Astrocyte of the hippocampus (primary cell): Measurements from ENCODE around the gene HS6ST1.

Experiments used
- DNase-seq: peaks from one replicate; pipeline ENCODE4 v3.0.0; 2011; ENCODE audit warnings: low read depth, low spot score

HS6ST1 gene

DNA sequence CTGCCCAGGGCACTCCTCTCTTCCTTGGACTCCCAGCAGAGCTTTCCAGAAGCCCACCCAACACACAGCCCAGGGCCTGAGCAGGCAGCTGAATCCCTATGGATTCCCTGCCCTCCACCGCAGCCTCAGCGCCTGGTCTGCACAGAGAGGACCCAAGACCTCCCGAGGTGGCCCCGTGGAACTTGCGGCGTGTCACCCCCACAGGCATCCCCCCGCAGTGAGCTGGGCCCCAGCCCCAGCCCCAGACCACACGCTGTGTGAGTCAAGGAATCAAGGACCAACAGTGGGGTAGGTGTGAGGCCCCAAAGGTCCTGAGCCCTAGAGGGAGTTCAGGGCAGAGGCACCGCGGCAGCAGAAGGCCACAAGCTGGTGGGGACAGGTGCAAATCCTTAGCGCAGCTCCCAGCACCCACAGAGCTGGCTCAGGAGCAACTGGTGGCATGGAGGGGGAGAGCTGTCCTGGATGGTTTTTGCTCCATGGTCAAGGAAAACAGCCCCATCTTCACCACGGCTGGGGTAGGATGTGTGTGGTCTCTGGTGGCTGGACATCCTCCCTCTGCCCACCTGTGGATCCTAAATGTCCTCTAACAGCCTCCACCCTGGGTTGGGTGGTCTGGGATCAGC, 8.5 kb downstream of the HS6ST1 start:
- DNase-seq: no peak

DNA sequence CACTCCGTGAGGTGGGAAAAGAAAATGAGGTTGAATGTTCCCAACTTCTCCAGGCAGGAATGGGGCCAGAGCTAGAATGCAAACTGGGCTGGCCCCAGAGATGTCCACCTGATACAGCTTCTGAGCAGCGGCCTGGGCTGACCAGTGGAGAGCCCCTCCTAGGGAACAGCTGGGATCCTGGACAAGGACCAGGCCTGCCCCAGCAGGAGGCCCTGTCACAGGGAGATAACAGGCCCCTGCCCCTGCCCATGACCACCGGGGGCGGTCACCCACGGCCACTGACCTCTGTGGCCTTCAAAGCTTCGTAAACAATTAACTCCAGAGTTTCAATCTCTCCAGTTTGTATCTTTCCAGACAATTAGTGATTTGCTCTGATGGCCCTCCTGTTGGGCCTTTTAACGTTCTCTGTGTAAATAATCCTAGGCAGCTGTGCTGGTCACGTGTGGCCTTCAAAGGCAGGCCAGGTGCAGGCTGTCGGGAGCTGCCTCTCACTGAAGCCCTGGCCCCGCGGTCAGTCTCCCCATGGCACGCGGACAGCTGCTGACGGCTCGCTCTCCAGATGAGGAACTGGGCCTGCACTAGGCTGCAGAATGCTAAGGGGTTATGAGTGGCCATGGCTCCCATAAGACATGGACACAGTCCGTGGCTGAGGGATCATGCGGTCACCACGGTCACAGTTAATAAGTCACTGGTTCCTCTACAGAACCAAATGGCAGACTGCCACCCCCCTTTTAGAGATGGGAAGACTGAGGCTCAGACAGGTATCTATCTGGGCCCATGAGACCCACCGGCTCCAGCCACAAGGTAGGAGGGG, 9.2 kb downstream of the HS6ST1 start:
- no peak for DNase-seq

- DNase-seq: no peak
These were observed 9.8 kb downstream of the HS6ST1 start for GRCh38 chr2:128308889-128309279.

- DNase-seq: no peak
These were observed 10.4 kb downstream of the HS6ST1 start for GRCh38 chr2:128308284-128308731.

DNA sequence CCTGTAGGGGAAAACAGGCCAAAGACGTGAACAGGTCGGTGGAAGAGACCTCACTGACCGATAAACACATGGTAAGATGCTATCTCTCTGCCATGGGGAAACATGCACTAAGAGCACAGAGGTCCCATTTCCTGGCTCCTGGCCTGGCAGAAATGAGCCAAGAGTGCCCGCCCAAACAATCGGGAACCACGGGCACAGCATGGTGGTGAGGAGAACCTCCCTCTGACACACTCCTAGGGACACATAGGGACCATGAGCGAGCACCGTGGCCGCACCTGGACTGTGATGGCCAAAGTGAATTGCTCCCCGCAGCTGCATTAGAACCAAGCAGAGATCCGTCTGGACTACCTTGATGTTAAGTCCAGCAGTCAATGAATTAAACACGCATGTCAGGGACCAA, 11.1 kb downstream of the HS6ST1 start:
- no peak for DNase-seq

GRCh38 chr2:128306931-128307460, 11.7 kb downstream of the HS6ST1 start:
- no peak for DNase-seq

GRCh38 chr2:128306081-128306930, 12.4 kb downstream of the HS6ST1 start:
- peak; percentile 97 for DNase-seq

DNA sequence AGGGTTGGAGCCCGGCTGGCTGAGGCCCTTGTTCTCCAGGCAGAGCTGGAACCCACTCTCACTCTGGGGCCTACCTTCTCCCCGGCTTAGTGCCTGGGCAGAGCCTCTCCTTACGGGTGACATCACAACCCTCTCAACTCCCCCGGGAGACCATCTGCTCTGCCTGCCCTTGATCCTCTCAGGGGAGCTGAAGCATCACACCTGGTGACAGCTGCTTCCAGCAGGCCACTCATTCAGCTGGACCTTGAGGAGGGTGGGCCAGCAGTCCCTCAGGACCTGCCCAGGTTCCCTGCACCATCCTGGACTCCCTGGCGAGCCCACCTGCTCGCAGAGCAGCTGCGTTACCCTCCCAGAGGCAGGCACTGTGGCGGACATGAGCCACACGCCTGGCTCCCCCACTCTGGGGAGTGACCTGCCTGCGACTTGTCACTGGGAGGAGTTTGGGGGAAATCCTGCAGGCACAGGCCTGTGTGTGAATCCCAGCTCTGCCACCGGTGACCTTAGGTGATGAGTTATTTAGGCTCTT, 13.1 kb downstream of the HS6ST1 start:
- DNase-seq: no peak

DNA sequence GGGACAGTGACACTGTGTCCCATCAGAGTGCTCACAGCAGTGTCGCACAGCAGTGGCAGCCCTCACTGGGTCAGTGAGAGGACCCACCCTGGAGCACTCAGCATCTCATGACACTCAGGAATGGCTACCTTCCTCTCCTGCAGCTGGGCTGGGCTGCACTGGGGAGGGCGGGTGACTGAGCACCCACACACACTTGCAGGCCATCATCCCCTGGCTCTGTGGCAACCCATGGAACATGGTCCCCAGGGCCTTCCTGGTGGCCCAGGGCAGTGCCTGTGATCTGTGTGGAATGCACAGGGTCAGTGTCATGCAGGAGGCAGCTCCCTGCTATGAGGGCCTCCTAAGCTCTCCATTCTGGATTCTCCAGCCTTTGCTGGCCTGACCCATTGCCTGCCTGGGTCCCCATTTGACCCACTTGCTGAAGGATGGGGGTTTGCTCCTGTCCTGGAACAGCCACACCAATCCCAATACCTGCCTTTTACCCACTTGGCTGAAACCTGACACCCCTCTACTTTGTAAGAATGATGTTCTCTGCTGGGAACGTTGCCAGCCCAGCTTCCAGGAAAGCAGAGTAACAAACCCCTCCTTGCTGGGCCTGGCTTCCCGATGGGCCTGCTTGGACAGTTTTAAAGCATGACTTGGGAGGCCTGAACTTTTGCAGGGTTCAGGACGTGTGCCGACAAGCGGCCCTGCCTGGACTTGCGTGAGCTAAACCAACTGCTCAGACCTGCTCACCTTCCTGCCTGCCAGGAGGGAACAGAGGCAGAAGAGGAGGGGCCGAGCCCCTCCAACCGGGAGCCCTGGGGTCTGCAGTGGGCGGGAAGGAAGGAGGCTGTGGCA, 13.7 kb downstream of the HS6ST1 start:
- peak; percentile 96 for DNase-seq

DNA sequence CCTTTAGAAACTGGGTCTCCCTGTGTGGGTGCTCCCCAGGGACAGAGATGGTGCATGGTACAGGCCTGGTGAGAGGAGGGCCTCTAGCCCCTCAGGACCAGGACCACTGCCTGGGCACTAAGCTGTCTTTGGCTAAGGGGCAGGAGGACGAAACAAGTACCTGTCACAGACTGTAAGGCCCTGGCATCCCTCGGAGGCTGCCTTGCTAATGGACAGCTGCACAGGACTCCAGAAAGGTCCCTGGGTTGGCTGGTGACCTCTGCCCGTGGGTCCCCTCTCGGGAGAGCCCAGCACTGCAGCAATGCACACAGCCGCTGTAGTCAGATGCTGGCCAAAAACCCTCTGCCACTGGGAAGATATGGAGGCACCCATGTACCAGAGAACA, 14.3 kb downstream of the HS6ST1 start:
- DNase-seq: no peak

DNA sequence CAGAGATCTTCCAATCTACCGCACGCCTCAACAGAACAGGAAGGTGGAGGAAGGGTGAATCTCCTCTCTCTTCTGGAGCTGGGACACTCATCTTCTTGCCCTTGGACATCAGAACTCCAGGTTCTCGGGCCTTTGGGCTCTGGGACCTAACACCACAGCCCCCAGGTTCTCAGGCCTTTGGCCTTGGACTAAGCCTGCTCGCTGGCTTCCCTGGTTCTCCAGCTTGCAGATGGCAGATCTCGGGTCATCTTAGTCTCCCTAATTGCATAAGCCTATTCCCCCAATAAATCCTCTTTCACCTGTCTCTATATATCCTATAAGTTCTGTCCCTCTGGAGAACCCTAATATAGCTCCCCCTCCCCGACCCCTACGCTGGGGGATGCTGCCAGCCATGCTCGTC, 14.8 kb downstream of the HS6ST1 start:
- DNase-seq: no peak

GRCh38 chr2:128303095-128303791, 15.4 kb downstream of the HS6ST1 start:
- no peak for DNase-seq

DNA sequence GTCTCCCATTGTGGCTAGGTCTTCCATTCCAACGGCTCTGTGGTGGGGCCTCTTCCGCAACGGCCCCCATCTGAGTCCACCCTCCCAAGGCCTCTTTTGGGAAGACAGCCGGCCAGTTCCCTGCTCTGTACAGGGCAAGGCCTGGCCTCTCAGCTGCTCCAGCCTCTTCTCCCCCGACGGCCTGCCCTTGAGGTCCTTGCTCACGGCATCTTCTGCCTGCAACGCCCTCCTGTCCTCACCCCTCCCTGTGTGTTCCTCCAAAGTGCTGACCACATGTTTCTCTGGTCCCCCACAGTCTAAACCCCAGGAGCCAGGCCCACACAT, 16.0 kb downstream of the HS6ST1 start:
- DNase-seq: no peak

- DNase-seq: no peak
These were observed 16.5 kb downstream of the HS6ST1 start for GRCh38 chr2:128302011-128302743.

DNA sequence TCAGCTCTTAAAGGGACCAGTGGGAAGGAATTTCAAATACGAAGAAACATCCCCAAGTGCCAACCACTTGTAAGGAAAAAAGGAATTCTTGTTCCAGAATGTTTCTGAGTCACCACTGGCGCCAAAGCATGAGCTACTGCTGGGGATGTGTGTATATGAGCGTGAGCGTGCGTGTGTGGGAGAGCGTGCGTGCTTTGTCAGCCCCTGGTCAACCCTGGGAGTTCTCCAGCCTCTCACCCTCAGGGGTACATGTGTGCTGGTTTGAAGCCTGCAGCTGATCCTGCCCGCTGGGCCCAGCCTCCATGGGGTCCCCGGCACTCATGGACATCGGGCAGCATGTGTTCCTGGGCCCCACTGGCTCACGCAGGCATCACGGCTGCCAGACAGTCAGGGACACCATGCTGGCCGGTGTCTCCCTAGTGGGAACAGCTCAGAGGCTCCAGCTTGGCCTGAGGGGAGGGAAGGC, 17.1 kb downstream of the HS6ST1 start:
- peak; percentile 98 for DNase-seq

GRCh38 chr2:128301021-128301420, 17.6 kb downstream of the HS6ST1 start:
- DNase-seq: no peak

GRCh38 chr2:128300151-128301020, 18.3 kb downstream of the HS6ST1 start:
- peak; percentile 55 for DNase-seq

DNA sequence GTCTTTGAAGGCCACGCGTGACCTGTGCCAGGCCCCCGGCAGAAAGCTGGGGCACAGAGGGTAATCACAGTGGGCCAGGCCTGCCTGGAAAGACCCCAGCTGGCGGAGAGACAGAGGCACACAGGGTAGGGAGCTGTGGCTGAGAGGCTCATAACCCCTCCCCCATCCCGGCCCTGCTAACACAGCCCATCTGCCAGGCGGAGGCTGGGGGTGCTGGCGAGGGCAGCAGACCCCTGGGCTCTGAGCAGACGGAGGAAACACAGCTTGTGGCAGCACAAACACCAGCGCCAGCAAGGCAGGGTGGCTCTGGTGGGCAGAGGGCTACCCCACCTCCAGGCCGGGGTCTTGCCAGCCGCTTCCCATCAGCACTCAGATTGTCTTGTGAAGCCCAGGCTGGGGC, 19.0 kb downstream of the HS6ST1 start:
- DNase-seq: no peak
